Activated CD8-positive, alpha-beta memory T cell treated with anti-CD3 and anti-CD28 coated beads, Interleukin-2, amount 50 U/mL, for 48 hours (primary cell): Measurements from ENCODE around the gene KIF19.

ENCODE experiments used
- DNase-seq: peaks from one replicate; pipeline ENCODE4 v3.0.0-alpha.2; 2020

Gene KIF19

GRCh38 chr17:74343526-74344284, 17.7 kb downstream of the KIF19 start:
- no peak for DNase-seq

- no peak for DNase-seq
Observed at GRCh38 chr17:74344658-74345057, 18.6 kb downstream of the KIF19 start.

- DNase-seq = no peak
Observed at GRCh38 chr17:74345433-74346241, 19.6 kb downstream of the KIF19 start.

- no peak for DNase-seq
Observed at GRCh38 chr17:74347646-74348045, 21.6 kb downstream of the KIF19 start.

- DNase-seq = no peak
Observed at GRCh38 chr17:74349120-74349519, 23.1 kb downstream of the KIF19 start.

DNA sequence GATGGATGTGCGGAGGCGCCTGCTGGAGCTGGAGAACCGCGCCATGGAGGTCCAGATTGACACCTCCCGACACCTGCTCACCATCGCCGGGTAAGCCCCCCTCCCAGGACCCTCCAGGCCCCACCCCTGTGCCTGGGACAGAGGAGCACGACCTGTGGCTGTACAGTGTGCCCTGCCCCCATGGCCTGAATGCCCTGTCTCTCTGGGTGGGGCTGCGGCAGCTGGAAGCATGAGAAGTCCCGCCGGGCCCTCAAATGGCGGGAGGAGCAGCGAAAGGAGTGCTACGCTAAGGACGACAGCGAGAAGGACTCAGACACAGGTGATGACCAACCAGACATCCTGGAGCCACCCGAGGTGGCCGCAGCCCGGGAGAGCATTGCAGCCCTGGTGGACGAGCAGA, 24.5 kb downstream of the KIF19 start:
- no peak for DNase-seq

DNA sequence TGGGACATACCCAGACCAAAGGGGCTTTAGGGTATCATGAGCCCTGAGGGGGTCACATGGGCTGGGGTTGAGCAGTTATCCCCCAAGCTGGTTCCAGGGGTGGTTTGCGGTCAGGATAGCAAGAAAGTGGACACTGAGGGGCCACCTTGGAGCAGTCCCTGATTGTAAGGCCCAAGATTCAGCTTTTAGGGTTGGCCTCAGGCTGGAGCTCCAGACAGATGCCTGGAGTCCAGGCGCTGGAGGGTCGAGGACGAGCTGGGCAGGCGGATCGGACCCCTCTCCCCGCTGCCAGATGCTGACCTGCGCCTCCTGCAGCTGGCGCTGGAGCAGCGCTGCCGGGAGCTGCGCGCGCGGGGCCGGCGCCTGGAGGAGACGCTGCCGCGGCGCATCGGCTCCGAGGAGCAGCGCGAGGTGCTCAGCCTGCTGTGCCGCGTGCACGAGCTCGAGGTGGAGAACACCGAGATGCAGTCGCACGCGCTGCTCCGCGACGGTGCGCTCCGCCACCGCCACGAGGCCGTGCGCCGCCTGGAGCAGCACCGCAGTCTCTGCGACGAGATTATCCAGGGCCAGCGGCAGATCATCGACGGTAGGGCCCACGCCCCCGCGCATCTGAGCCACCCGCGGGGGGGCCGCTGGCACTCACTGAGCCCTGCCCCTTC, 25.7 kb downstream of the KIF19 start:
- DNase-seq = no peak

- DNase-seq = no peak
Observed at GRCh38 chr17:74353446-74354060, 27.5 kb downstream of the KIF19 start.

GRCh38 chr17:74354123-74354522, 28.1 kb downstream of the KIF19 start:
- peak; percentile 89 for DNase-seq

DNA sequence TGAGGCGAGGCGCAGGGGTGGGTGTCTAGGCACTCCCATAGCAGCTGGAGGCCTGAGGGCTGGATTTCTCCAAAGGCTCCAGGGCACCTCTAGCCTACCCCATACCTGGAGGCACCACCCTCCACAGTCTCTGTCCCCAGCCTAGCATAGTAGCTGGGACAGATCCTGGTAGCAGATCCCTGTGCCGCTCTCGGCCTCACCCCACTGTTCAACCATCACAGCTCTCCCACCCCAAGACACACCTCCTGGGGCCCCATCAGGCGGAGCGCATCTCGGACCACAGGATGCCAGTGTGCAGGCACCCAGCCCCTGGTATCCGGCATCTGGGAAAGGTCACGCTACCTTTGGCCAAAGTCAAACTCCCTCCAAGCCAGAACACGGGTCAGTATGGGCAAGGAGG, 28.5 kb downstream of the KIF19 start:
- no peak for DNase-seq

- no peak for DNase-seq
Observed at GRCh38 chr17:74355065-74355464, 29.0 kb downstream of the KIF19 start.

DNA sequence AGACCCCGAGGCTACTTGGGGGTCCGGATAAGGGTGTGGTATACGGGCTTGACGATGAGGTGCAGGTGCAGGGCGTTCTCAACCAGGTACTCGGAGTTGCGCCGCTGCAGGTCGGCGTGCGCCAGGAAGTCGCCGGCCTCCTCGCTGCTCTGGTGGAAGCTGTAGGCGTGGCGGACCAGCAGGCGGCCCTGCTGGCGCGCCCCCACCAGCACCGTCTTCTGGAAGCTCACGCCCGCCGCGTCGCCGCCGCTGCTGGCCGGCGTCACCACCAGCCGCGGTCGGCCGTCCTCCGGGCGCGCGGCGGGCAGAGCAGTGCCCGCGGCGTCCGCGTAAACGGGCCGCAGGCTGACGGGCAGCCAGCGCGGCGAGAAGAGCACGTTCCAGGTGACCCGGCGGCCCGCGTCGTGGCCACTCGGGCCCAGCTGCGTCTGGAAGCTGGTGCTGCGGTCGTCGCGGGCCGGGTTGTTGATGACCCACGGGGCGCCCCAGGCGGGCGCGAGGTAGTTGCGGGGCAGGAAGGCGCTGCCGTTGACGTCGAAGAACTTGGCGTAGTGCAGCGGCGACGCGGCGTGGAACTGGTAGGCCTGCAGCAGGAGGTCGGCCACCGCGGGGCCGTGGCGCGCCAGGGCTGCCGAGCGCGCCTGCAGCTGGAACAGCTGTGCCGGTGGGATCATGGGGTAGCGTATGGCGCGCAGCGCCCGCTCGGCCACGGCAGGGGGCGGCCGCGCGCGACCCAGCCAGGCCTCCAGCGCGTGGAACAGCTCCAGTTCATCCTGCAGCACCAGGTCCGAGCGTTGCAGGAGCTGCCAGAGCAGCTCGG, 30.8 kb downstream of the KIF19 start:
- DNase-seq = no peak

DNA sequence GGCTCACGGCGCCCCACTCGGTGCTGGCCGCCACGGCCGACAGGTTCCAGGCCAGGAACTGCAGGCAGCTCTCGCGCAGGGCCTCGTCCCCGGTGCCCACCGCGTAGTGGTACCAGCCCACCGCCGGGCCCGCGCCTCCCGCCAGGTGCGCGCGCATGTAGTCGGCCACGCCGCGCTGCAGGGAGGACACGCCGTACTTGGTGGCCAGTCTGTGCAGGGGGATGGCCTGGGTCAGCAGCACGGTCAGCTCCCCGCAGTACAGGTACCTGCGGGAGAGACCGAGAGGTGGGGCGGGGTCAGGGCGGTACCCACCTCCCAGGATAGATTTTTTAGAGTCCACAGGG, 31.4 kb downstream of the KIF19 start:
- no peak for DNase-seq

DNA sequence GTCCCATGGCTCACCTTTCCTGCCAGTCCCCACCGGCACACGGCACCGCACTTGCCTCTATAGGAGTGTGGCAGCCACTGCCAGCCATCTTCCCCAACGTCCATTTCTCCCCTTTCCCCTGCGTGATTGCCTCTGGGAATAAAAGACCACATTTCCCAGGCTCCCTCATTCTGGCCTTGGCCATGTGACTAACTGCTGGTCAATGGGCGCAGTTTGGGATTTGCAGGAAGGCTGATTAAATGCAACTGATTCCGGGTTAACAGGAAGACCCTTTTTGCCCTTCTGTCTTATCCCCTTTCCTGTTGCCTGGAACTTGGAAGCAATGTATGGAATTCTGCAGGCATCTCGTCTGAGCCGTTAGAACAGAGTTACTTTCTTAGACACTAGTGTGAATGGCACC, 32.7 kb downstream of the KIF19 start:
- DNase-seq = no peak

- DNase-seq = no peak
Observed at GRCh38 chr17:74359916-74360315, 33.9 kb downstream of the KIF19 start.

- DNase-seq = no peak
Observed at GRCh38 chr17:74360899-74361229, 34.8 kb downstream of the KIF19 start.

DNA sequence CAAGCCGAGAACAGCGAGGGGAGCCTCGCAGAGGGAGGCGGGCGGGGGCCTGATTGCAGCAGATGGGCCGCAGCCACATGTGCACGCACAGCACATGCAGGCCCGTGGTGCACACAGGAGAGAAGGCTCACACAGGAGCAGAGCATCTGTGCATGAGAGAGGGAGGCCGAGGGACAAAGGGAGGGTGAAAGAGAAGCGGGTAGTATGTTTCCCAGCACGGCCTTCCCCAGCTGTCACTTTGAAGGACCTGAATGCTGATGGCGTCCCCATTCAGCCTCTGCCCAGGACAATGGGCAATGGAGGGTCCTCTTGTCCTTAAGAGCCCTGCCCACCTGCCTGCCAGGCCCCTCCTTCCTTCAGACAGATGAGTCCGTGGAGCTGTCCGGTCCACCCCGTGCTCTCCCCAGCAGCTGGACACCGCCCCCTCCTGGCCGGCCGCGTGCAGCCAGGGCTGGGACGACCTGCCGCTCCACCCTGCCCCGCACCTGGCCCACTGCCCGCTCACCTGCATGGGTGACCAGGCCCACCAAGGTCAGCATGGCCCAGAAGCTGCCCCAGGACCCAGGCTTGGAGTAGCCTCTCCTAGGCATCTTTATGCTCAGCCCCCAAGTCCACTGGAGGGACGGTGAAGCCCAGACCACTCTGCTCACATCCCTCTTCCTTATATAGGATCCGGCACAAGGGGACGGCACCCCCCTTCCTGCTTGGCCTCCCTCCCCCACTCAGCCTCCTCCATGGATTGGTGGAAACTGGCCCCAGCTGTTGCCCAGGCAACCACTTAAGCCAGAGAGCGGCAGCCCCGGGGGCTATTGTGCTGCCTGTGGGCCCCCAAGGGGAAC, 35.4 kb downstream of the KIF19 start, which contains the start of gene BTBD17:
TSS of gene BTBD17 (minus strand) at position 639 of the 839 bp plus-strand sequence. CDS start at position 590, 49 bp downstream.
- DNase-seq = peak; percentile 78

DNA sequence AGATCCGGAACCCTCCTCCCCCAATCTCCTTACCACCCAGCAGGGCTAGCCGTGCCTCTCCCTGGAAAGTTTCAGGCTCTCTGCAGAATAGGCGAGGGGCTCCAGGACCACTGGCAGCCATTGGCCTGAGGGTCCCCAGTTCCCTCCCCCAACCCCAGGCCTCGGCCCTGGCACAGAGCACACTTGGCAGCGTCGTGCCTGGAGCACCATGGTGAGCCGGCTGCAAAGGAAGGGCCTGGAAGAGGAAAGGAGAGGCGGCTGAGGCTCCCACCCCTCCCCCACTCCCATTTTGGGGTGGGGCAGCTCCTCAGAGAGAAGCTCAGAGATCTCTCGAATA, 36.0 kb downstream of the KIF19 start:
- no peak for DNase-seq

DNA sequence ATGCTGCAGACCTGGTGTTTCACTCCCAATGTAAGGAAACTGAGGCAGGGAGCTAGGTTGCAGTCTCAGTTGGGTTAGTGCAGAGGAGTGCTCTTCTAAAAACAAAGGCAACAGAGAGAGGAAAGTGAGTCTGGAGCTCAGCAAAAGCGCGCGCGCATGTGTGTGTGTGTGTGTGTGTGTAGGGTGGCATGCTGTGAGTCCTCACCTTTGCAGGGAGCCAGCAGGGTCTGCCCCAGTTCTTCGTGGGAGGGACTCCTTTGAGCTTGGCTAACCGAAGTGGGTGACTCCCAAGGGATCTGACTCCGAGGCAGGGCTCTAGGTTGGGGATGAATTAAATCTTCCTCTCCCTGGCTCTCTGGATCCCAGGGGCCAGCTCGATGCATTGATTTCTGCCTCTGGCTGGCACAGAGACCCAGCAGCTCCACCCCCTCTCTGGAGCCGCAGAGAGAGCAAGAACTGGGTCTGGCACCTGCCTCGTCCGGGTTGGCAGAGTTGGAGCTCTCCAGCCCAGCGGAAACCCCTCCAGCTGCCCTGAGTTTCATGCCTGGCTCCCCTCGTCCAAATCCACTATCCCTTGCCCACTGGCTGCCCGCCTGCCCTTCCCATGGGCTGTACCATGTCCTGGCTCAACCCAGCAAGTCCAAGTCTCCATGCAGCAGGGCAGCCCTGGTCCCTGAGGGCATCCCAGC, 36.9 kb downstream of the KIF19 start:
- DNase-seq = no peak

DNA sequence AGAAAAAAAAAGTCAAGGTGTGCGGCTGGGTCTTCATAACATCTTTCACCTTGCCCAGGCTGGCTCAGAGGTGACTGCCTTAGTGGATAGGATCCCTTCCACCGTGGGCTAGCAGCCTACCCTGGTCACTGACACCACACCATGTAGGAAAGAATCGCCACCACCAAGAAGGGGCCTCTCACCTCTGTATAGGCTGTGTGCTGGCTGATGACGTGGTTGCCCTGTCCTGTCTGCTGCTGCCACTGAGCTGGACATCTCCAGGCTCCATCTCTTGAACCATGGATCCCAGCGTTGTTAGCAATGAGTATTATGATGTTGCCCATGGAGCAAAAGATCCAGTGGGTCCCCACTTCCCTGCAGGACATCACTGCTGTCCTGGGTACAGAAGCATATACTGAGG, 41.2 kb downstream of the KIF19 start, which contains the start of gene GPR142:
TSS of gene GPR142 (plus strand) at position 301 of the 400 bp plus-strand sequence. CDS start 2,035 bp downstream, outside the sequence.
- no peak for DNase-seq
